GM21447 (cell line): ENCODE measurements around the gene HOXA7.

ENCODE experiments used
- ATAC-seq: cut with Tn5 transposase; IDR thresholded peaks from one replicate; pipeline ENCODE4 v1.9.1; 2021; ENCODE audit not compliant: unreplicated experiment

HOXA7 gene

DNA sequence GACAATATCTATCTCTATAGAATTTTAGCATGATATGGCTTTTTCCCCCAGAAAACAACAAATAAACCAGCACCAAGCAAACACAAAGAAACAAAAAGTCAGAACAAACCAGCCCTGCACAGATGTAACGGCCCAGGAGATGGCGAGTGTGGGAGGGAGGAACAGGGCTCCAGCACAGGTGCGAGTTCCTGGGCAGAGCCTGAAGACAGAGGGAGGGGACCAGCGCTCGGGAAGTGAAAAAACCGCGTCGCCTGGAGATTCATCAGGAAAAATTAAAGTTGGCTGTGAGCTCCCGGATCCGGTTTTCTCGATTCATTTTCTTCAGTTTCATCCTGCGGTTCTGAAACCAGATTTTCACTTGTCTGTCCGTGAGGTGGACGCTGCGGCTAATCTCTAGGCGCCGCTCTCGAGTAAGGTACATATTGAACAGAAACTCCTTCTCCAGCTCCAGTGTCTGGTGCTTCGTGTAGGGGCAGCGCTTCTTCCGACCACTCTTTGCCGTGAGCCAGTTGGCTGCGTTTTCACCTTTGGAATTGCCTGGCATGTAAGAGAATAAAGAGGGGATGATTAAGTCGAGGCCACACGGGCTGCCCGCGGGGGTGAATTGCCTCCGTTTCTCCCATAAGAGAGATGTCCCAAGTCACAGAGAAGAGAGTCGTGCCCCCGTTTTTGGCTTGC, 15.3 kb upstream of the HOXA7 start:
- ATAC-seq, result no peak

DNA sequence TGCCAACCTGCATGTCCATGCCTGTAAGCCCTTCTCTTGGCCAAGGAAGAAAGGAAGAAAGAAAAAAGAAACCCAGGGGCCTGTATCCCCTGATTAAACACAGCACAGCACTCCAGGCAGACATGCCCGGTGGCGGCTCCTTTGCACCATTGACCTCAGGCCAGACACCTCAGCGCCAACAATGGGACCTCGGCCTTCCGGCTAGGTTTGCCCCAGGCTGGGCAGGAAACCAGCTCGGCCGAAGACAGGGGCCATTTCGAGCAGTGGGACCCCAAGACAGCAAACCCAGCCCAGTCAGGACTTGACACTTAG, 14.8 kb upstream of the HOXA7 start:
- ATAC-seq, result no peak

DNA sequence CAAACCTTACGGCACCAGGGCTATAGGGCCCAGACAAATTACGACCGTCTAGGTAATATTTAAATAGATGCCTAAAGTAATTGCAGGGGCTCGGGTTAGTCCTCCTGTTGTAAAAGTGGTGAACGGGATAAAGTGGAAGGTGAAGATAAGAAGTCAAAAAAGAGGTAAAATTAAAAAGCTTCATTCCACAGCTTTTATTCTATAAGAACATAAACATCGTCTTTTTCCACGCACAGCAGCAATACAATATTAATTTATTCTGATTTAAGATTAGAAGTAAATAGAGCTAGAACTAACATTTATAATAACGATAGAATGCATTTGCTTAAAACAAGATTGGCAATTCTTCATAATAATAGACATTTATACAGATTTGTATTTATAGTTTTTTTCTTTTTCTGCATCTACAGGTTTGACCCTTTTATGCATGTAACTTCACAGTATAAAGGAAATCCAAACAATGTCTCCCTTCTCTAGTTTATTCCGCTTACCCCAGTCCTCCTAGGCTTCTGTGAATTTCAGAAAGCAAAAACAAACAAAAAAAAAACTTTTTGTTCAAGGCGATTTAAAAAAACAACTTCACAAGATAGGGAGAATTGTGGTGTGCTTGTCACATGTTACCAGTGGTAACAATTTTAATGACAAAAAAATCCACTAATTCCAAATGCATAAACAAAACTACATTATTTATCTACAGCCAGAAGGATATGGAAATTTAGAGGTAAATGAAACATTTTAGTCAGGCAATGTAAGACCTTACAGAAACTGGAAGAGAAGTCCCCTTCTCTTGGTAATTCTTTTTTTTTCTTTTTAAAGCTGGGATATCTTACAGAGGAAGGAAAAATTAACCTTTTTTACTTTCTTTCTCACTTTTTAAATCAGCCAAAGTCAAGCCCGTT, 14.2 kb upstream of the HOXA7 start:
- ATAC-seq, result no peak

DNA sequence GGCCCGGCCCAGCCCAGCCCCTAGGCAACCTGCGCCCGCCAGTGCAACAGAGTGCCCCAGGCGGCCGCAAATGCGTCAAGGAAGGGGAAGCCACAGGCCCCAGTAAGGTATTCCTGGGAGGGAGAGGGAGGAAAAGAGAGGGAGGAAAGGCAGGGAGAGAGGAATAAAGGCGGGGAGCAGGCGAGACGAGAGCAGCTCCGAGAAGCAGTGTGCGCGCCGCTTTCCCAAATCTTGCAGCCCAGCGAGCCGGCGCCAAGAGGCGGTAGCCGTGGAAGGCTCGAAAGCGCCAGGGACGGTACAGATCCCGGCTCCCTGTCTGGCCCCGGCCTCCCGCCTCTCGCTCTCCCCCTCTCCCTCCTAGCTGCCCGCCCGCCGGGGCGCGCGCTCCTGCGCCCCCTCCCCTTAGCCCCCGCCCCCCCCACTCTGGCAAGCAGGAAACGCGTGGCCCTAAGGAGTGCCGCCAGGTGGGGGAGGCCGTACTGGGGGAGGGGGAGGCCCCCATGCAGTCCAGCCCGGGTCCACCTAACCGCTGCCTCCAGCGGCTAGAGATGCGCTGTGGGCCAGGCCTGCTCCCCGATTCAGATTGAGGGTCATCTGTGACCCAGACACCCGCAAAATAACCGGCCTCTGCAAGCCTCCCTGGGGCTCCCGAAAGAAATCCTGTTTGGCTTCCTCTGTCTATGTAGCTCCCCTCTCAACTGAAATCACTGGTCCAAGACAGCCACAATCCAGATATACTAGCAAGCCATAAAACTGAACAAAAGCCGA, 13.4 kb upstream of the HOXA7 start:
- no peak for ATAC-seq

DNA sequence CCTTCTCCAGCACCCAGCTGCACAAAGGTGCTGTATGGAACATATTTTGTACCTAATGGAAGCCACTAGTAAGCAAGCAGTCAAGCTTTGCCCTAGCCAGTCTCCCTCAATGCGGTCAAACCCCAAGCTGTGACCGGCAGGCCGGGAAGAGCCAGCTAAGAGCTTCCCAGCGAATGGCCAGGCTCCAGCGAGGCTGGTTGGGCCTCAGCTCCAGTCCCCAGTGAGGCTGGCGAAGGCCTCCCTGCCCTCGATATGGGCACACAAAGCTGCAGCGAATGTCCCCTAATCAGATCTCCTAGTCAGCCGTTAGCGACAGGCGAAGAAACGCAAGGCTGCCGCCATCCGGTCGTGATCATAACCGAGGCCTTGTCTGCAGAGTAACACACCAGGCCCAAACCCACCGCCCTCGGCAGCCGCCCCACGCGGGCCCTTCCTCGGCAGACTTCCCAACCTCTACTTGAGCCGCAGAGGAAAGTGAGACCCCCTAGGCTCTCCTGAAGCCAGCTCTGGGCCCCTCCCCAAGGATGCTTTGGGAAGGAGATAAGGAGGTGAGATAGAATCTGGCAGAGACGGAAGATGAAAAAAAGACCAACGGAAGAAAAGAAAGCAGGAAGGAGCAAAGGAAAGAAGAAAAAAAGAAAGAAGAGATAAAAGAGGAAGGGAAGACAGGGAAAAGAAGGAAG, 11.9 kb upstream of the HOXA7 start:
- ATAC-seq, result no peak

DNA sequence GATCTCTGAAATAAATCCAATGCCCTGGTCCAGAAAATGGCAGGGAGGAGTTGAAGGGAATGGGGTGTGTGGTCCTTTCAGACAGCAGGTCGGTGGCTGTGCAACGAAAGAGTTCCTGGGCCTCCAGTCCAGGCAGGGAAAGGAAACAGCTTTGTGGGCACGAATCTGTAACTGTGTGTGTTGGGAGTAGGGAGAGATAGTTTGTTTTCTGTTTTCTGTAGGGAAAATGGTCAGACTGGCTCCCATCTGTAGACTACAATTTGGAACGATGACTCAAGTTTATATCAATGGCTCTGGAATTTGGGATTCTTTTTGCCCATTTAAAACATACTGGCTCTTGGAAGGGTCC, 11.4 kb upstream of the HOXA7 start:
- ATAC-seq, result no peak

DNA sequence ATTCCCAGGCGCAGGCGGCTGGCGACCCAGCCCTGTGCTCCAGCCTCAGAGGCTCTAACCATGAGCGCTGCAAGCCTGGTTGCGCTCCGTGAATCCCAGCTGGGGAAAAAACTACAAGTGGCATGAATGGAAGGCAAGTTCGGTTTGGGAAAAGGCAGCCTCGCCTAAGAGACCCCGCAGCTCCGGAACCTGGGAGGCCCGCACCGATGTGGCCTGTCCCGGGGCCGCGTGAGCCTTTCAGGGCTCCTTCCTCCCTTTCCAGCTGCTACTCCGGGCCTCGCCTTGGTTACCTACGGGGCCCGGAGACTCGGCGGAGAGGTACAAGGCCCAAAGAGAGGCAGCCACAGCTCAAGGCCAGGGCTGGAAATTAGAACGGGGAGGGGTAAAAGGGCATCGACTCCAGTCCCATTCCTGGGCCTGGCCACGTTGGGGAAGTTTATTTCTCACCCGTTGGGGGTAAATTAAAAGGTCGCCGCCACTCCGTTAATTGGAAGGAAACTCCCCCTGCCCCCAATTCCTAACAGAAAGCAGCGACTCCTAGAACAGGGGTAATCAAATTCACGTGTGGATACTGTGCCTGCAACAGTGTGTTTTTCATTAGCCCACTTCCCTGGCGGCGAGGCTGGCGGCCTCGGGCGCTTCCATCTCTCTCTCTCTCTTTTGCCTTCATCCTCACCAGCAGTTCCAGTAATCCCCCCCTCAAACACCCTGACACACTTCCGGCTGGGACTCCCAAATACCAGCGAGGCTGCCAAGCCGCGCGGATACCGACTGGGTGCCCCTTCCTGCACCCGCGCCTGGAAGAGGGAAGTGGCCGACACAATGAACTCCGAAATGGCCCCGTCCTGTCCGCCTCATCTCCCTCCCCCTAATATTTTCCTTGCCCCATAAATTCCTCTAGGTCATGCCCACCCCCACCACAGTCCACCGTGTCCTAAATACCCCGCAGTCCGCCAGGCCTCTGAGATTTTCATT, 10.3 kb upstream of the HOXA7 start:
- ATAC-seq, result no peak

DNA sequence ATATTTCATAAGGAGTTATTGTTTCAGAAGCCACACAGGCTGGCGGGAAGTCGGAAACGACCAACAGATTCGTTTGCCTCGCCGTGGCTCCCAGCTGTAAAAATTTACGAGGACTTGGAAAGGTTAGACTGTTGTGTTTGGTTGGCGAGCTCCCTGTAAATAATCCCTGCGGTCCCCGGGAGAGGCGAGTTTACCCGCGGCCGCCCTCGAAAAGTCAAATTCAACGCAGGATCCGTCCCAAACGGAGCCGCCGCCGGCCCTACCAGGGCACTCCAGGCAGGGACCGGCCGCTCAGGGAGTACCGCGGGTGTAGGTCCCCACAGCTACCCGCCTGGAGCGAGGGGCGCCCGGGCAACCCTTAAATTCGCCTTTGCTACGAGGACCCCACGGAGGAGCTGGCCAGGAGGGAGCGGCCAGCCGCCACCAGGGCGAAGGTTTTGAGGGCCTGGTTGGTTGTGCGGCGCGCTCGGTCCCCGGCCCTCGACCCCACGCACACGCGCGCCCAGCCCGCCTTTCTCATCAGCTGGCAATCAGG, 9.6 kb upstream of the HOXA7 start:
- no peak for ATAC-seq

DNA sequence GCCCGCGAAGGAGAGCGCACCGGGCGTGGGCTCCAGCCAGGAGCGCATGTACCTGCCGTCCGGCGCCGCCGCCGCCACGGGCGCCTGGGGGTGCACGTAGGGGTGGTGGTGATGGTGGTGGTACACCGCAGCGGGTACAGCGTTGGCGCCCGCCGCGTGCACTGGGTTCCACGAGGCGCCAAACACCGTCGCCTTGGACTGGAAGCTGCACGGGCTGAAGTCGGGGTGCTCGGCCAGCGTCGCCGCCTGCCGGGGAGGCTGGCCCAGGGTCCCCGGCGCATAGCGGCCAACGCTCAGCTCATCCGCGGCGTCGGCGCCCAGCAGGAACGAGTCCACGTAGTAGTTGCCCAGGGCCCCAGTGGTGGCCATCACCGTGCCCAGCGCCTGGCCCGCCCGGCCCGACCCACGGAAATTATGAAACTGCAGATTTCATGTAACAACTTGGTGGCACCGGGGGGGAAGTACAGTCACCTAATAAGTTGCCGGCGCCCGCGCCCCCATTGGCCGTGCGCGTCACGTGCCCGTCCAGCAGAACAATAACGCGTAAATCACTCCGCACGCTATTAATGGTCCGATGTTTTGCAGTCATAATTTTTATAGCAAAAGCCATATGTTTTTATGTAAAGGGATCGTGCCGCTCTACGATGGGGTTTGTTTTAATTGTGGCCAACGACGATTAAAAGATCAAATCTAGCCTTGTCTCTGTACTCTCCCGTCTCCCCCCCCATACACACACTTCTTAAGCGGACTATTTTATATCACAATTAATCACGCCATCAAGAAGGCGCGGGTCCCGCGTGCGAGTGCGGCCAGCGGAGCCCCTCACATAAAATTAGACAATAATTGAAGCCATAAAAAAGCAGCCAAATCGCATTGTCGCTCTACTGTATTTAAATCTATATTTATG, 8.9 kb upstream of the HOXA7 start, which contains the start of gene HOXA9:
Gene HOXA9, minus strand, starts transcription at position 449 of the 907 bp plus-strand sequence. Its CDS starts 80 bp downstream, at position 369.
- ATAC-seq, result no peak

DNA sequence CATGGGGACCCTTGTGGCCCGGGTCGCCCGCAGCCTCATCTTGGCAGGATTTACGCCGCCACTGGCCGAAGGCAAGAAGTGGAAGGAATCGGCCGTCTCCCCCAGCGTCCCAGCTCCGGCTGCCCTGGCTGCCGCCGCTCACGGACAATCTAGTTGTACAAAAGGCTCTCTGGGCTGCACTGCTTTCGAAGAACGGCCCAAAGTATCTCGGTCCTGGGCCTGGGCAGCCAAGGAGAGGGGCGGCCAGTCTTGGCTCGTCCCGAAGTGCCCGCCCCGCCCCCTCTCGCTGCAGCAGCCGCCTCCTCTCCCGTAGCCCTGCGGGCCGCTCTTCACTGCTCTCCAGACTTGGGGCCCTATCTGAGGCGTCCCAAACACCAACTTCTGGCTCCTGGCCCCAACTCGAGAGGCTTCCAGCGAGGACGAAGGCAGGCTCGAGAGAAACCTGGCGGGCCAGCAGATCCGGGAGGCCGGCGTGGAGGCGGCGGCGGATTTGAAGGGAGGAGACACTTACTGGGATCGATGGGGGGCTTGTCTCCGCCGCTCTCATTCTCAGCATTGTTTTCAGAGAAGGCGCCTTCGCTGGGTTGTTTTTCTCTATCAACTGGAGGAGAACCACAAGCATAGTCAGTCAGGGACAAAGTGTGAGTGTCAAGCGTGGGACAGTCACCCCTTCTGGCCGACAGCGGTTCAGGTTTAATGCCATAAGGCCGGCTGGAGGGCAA, 8.1 kb upstream of the HOXA7 start:
- ATAC-seq, result no peak

DNA sequence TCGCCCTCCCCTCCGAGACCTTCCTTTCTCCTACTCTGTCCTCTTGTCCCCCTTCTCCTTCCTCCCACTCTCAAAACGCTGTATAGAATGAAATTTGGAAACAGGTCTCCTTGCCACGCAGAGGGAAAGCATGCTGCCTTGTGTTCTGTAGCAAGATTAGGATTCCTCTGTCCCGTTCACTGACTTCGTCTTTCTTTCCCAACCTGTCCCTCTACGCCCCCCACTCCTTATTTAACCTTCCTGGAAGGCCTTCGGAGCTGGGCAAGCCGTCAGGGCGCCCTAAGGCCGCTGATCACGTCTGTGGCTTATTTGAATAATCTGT, 7.5 kb upstream of the HOXA7 start:
- ATAC-seq, result no peak

DNA sequence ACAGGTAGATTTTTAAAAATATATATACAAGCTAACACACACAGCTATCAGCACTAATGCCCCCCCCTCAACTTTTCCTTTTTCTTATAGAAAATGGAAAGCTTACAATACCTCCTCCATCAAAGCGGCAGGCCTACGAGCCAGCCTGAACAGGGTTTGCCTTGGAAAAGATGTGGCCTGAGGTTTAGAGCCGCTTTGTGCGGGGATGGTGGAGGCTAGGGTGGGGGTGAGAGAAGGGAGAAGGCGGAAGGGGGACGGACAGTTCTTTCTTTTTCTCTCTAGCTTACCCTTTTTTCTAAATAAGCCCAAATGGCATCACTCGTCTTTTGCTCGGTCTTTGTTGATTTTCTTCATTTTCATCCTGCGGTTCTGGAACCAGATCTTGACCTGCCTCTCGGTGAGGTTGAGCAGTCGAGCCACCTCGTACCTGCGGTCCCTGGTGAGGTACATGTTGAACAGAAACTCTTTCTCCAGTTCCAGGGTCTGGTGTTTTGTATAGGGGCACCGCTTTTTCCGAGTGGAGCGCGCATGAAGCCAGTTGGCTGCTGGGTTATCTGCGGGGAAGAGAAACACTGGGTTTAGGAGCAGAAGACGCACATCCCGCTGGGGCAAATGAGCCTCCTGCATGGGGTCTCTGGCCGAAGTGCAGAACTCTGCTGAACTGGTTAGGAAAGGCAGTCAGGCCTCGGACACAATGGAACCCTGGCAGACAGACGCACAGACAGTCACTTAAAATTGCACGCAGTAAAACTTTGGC, 7.0 kb upstream of the HOXA7 start:
- no peak for ATAC-seq

DNA sequence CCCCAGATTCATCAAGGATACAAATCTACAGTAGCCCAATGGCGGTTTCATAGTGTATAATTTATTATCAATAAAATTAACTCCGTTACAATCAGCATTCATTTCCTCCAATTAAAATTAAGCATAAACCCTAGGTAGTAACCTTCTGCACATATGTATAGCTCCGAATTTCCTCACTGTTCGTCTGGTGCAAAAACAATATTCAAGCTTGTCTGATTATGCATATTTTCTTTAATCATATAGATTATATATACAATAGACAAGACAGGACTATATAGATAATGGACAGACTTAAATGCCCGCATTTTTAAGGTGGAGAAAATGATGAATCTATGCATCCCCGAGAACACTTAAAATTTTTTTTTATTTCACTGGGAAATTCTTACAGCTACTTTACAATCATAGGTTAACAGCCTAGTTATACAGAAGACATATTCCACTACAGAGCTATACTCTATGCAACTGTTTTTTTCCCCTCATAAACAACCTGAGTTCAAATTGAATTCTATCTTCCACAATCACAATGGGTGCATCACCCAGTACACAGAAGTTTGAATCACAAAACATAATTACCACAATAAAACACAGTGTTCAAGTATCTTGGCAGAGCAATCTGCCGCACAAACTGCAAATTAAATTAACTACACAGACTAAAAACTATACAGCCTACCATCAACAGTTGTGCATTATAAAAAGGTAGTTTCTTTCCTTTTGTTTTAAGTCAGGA, 6.2 kb upstream of the HOXA7 start:
- no peak for ATAC-seq

DNA sequence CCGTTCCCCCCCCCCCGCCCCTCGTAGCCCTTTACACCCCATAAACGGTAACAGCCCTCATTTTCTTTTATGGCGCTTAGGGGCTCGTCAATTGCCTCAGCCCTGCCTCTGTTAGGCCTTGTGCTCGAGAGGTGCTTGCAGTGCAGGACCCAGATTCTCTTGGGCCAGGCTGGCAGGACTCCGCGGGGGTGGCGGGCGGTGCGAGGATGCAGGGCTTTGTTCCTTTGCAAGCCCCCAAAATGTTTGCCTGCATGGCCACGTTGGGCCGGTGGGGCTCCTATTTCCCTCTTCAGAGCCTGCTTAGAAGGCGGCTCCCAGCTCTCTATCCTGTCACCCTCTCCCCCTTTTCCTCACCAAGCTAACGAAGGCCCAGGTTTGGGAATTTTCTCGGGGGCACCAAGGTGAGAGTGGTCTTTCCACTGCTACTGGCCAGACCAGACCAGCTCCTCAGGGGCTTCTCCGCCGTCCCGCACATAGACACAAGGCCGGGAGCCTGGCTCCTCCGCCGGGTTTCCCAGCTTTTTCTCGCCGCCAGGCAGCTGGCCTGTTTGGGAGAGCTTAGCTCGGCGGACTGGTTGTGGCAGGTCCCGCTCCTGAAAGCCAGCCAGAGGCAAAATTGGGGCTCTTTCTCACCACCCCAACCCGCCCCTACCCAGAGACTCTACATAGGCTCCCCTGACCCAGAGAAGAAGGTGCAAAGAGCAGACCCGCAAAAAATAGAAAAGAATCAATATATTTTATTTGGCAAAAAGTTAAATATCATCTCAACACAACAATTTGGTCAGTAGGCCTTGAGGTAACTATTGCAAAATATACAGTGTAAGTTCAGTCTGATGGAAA, 5.5 kb upstream of the HOXA7 start:
- no peak for ATAC-seq

DNA sequence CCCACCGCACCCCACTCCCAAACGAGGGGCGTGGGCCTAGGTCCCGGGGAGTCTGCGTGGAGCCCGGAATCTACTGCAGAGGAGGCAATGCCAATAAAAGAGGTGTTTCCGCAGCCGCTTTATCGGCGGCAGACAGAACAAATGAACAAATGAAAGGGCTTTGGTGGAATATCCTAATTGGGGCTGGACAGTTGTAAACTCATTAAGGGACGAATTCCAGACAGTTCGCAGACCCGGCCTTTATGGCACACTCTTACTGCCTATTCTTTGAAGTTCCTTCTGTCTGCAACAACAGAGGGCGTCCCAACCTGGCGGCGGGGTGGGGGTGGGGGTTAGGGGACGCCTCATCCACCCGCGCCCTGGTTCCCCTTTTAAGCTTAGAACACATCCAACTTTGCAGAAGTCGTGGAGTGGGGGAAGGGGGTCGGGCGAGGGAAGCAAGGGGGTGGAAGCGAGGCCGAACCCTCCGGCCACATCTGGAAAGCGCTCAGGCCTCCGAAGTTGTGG, 4.8 kb upstream of the HOXA7 start:
- no peak for ATAC-seq
